Endothelial cell of umbilical vein (primary cell): ENCODE data around the gene SMIM41. TPM values are rescaled to one million over a fixed set of nuclear protein-coding genes. Genes with fewer than 3 reads are reported as not detected.
A peak's percentile ranks its signal among the peaks of the same experiment; 100 is the strongest.

Source experiments
- BruUV-seq: library from RNA; stranded (reverse); fragments of 400-500 nt; replicated peaks from 2 replicates; lab custom pipeline; 2021; lab: Mats Ljungman, UMichigan
- CTCF ChIA-PET: fragments of 300-600, 350-600 bp; sonication (Branson Sonifier 250); formaldehyde crosslinking; loops from one replicate; lab custom pipeline; 2021; ENCODE audit warnings: antibody characterized with exemption, inconsistent platforms; lab: Charles Lee
- POLR2A ChIA-PET: fragments of 300-600, 350-600 bp; sonication (Branson Sonifier 250); formaldehyde crosslinking; loops from one replicate; lab custom pipeline; 2021; ENCODE audit warnings: antibody characterized with exemption, inconsistent platforms; lab: Charles Lee
- DNase-seq: peaks from one replicate; pipeline ENCODE4 v3.0.0-alpha.2; 2011; ENCODE audit warnings: low read depth, low spot score
- FAIRE-seq: peaks from 2 replicates; lab custom pipeline; 2011; peaks lifted over from hg19 to GRCh38; lab: Jason Lieb, UNC
- H2AFZ ChIP-seq: 2 replicates; pipeline ENCODE4 v1.6.0; 2012; ENCODE audit warnings: low read depth, low read length, control low read depth, inconsistent platforms
- H3K27ac ChIP-seq: 2 replicates; pipeline ENCODE4 v1.5.1; 2011; ENCODE audit warnings: low read depth, mild to moderate bottlenecking, control low read depth, low read length, moderate library complexity; ENCODE audit not compliant: insufficient read depth
- H3K27me3 ChIP-seq, 2 experiments: 2 replicates each; pipeline versions ENCODE4 v1.6.0 to v1.6.1; 2011; ENCODE audit warnings: low read length in 2 of 2, mixed read lengths in 1 of 2; ENCODE audit not compliant: control insufficient read depth in 2 of 2, insufficient read depth in 2 of 2
- H3K36me3 ChIP-seq, 2 experiments: 2 replicates in 1 of 2; 3 replicates in 1 of 2; pipeline ENCODE4 v1.5.1; 2011; ENCODE audit warnings: low read length in 2 of 2, mild to moderate bottlenecking in 1 of 2, moderate library complexity in 1 of 2; ENCODE audit not compliant: control insufficient read depth in 2 of 2, insufficient read depth in 2 of 2; ENCODE audit errors: extremely low read depth in 1 of 2
- H3K4me1 ChIP-seq: 3 replicates; pipeline ENCODE4 v1.5.1; 2011; ENCODE audit warnings: mild to moderate bottlenecking, low read length; ENCODE audit not compliant: control insufficient read depth, insufficient read depth; ENCODE audit errors: extremely low read depth
- H3K4me2 ChIP-seq: 2 replicates; pipeline ENCODE4 v1.6.1; 2011; ENCODE audit warnings: low read length, control low read depth, mixed read lengths; ENCODE audit not compliant: insufficient read depth
- H3K4me3 ChIP-seq, 3 experiments: fragments of 200-600 bp in 1 of 3; sonication (generic), shearing (Covaris generic) in 1 of 3; replicated peaks in 1 of 3; 2 replicates each; pipeline ENCODE4 v1.5.1; 2011 to 2016; ENCODE audit warnings: control low read depth in 3 of 3, low read length in 3 of 3, mild to moderate bottlenecking in 2 of 3, inconsistent platforms in 1 of 3, low read depth in 1 of 3, moderate library complexity in 1 of 3; ENCODE audit not compliant: insufficient read depth in 1 of 3
- H3K79me2 ChIP-seq: 2 replicates; pipeline ENCODE4 v1.6.0; 2012; ENCODE audit warnings: low read length, inconsistent platforms; ENCODE audit not compliant: control insufficient read depth, insufficient read depth
- H3K9ac ChIP-seq: replicated peaks from 2 replicates; pipeline ENCODE3; 2011; ENCODE audit warnings: low read length, control low read depth; ENCODE audit not compliant: insufficient read depth; ENCODE audit errors: extremely low read depth
- H3K9me1 ChIP-seq: replicated peaks from 3 replicates; pipeline ENCODE4 v1.6.0; 2011; ENCODE audit warnings: mild to moderate bottlenecking, low read length; ENCODE audit not compliant: control insufficient read depth, insufficient read depth; ENCODE audit errors: extremely low read depth
- H3K9me3 ChIP-seq: replicated peaks from 2 replicates; pipeline ENCODE4 v1.5.1; 2012; ENCODE audit warnings: low read length, inconsistent platforms; ENCODE audit not compliant: control insufficient read depth, insufficient read depth
- H4K20me1 ChIP-seq: replicated peaks from 2 replicates; pipeline ENCODE3; 2011; ENCODE audit warnings: mild to moderate bottlenecking, low read length; ENCODE audit not compliant: control insufficient read depth, insufficient read depth; ENCODE audit errors: extremely low read depth
- CTCF ChIP-seq, 2 donors: IDR thresholded peaks; 1 replicate in 1 of 2; 2 replicates in 1 of 2; pipeline ENCODE4 v1.5.1; 2011; ENCODE audit warnings: low read length in 2 of 2, mild to moderate bottlenecking in 2 of 2, moderate library complexity in 2 of 2, control low read depth in 1 of 2, inconsistent platforms in 1 of 2, low read depth in 1 of 2; ENCODE audit not compliant: insufficient read depth in 1 of 2; ENCODE audit errors: extremely low read depth in 1 of 2
- FOS ChIP-seq: IDR thresholded peaks from 2 replicates; pipeline ENCODE4 v1.6.1; 2011; ENCODE audit warnings: mild to moderate bottlenecking, low read length, moderate library complexity, borderline replicate concordance; ENCODE audit not compliant: insufficient read depth
- GATA2 ChIP-seq: IDR thresholded peaks from 2 replicates; pipeline ENCODE4 v1.7.0; 2011; ENCODE audit warnings: low read depth, mild to moderate bottlenecking, moderate library complexity, mixed read lengths, low read length; ENCODE audit not compliant: insufficient read length, insufficient read depth
- dilution Hi-C: fragments of 300-500 bp; cut with MboI; formaldehyde crosslinking; loops from one replicate; pipeline ENCODE4 v1.15.0; 2019; ENCODE audit warnings: low sequenced_read_pairs; ENCODE audit not compliant: extremely low pct_ligation_motif_present
- intact Hi-C: fragments of 100-400 bp; cut with micrococcal nuclease; formaldehyde crosslinking; loops from one replicate; pipeline ENCODE4 v1.10.0; 2022
- polyA plus RNA-seq, 4 experiments: library from polyadenylated mRNA; depleted of rRNA in 3 of 4; stranded (reverse) in 3 of 4; unstranded in 1 of 4; fragments of >200 nt; gene quantifications; 2 replicates each; pipeline versions ENCODE4 v1.2.1 to v1.2.3, GENCODE V29; 2011 to 2012; ENCODE audit warnings: missing spikeins in 1 of 4
- total RNA-seq: library from RNA; stranded (reverse); gene quantifications from 2 replicates; pipeline ENCODE4 v1.2.3, GENCODE V29; 2021

SMIM41 gene
- total and polyA plus RNA-seq, 2 donors (not counting 3 experiments of a cell fraction or from before 2014, with no cell fraction given): not detected

- Histone ChIP-seq H4K20me1 (no peaks in the 10 kb centered on the region), H3K9me1 (no peaks in the 10 kb centered on the region), H3K9ac (peak overlapping the region; percentile 76), H3K9me3 (no peaks in the 10 kb centered on the region), H3K4me1 (peaks cover 31% of the 10 kb centered on the region), H3K27ac (peak overlapping the region; percentile 98), H3K36me3 (no peaks in the 10 kb centered on the region), H3K79me2 (no peaks in the 10 kb centered on the region), H3K27me3 (no peaks in the 10 kb centered on the region), H3K4me3 (no peak overlapping the region), H3K4me2 (peak overlapping the region; percentile 68), H2AFZ (peak overlapping the region; percentile 51)
- FAIRE-seq (peak; percentile 86), DNase-seq (peak; percentile 52)
- ChIA-PET CTCF (interaction anchor here (0.6 to 7.8 kb wide), 10 partner anchors 8 to 752 kb away, joined by 3 to 163 read pairs (median 3); no protein-coding TSS in a partner anchor), POLR2A (interaction anchor here (0.7 kb wide), 1 partner anchor 9 kb away, joined by 3 read pairs; no protein-coding TSS in a partner anchor)
- BruUV-seq: no TSS peak
- intact Hi-C loops (loop anchor here (10.0 kb wide), 1 partner anchor 877 kb away; the partner anchor contains the start of gene EIF4B), dilution Hi-C loops (no loop called here)
- TF ChIP-seq GATA2 (no peak), FOS (peak; percentile 21), CTCF (IDR thresholded peaks at IDR 0.05; ENCODE audit: extremely low read depth in 1 of 2, insufficient read depth in 1 of 2, low read depth in 1 of 2, low read length in 2 of 2) (no peak)
These were observed 48.4 kb downstream of the SMIM41 start for GRCh38 chr12:52127683-52128450.
